Activated CD8-positive, alpha-beta memory T cell treated with anti-CD3 and anti-CD28 coated beads, Interleukin-2, amount 50 U/mL, for 24 hours (primary cell): Measurements from ENCODE around the gene FRMD1.
"Not testable (repeated sequence)": the region's sequence is repeated elsewhere in the genome, so short reads cannot be mapped to it uniquely, and the experiment has no call there.

ENCODE experiments used
- DNase-seq: peaks from one replicate; pipeline ENCODE4 v3.0.0-alpha.2; 2020; ENCODE audit errors: extremely low read depth

FRMD1 gene

GRCh38 chr6:168078175-168078942 is 653 bp downstream of the FRMD1 start:
- no peak for DNase-seq

- DNase-seq, result not testable (repeated sequence)
Measured at GRCh38 chr6:168077401-168077800, 1.6 kb downstream of the FRMD1 start.

- no peak for DNase-seq
Measured at GRCh38 chr6:168075787-168076202, 3.2 kb downstream of the FRMD1 start.

GRCh38 chr6:168075216-168075615 is 3.8 kb downstream of the FRMD1 start:
- no peak for DNase-seq

GRCh38 chr6:168073937-168074730 is 4.9 kb downstream of the FRMD1 start:
- no peak for DNase-seq

GRCh38 chr6:168072730-168073129 is 6.3 kb downstream of the FRMD1 start:
- DNase-seq, result no peak

GRCh38 chr6:168072261-168072660 is 6.8 kb downstream of the FRMD1 start:
- no peak for DNase-seq

GRCh38 chr6:168071620-168072019 is 7.4 kb downstream of the FRMD1 start:
- DNase-seq, result no peak

- DNase-seq, result no peak
Measured at GRCh38 chr6:168070804-168071203, 8.2 kb downstream of the FRMD1 start.

GRCh38 chr6:168067081-168067759 is 11.8 kb downstream of the FRMD1 start:
- no peak for DNase-seq

GRCh38 chr6:168064226-168064807 is 14.7 kb downstream of the FRMD1 start:
- DNase-seq, result no peak

GRCh38 chr6:168063431-168063830 is 15.6 kb downstream of the FRMD1 start:
- DNase-seq, result no peak

GRCh38 chr6:168062346-168063289 is 16.4 kb downstream of the FRMD1 start:
- DNase-seq, result no peak

GRCh38 chr6:168061269-168062210 is 17.5 kb downstream of the FRMD1 start:
- no peak for DNase-seq

- no peak for DNase-seq
Measured at GRCh38 chr6:168060521-168060931, 18.5 kb downstream of the FRMD1 start.

GRCh38 chr6:168058691-168059551 is 20.1 kb downstream of the FRMD1 start:
- DNase-seq, result no peak

- no peak for DNase-seq
Measured at GRCh38 chr6:168057836-168058235, 21.2 kb downstream of the FRMD1 start.

- DNase-seq, result no peak
Measured at GRCh38 chr6:168056892-168057527, 22.0 kb downstream of the FRMD1 start.
